ENCODE results near the gene DRC1. TPM values are rescaled to one million over a fixed set of nuclear protein-coding genes. Genes with fewer than 3 reads are reported as not detected.

The DRC1 gene
- total RNA-seq, 4 donors from 2014 or later, result 0.45 TPM; not detected in 3

DNA sequence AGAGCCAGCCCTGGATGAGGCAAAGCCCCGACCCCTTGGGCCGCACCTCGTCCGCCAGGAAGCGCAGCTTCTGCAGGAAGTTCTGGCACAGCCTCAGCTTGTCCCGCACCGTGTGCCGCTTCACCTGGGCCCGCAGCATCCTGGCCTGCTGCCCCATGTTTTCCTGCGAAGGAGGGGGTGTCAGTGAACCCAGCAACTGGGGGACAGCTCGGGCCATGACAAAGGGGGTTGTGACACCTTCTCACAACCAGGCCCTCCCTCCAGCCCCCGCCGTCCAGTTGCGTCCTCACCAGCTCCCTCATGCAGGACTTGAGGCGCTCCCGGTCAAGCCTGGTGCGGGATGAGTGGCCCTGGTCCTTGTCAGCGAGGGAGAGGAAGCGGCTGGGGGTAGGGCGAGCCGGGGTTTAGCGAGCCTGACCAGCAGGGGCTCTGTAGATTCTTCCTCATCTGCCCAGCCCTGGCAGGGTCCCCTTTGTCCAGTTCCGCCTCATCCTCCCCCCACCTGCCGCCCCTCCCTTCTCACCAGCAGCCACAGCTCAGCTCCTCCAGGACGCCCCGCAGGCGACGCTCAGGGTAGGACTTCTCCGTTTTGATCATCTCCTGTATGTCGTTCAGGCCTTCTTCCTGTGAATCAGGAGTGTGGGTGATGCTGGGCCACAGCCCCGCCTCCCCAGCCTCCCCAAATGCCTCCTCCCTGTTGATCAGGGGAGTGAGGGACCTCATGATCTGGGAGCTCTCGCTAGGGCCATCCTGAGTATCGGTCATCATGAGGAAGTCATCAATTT lies 75.6 kb downstream of the DRC1 start:
- Histone ChIP-seq H3K27me3 (no peaks in the 10 kb centered on the region), H3K27ac (replicated peaks in 1 of 4) (no peak overlapping the region), H3K4me3 (no peak overlapping the region), H3K36me3 (no peaks in the 10 kb centered on the region), H3K4me1 (peaks cover 0 to 11% (median 8%) of the 10 kb centered on the region in 4 donors), H3K9me3 (no peaks in the 10 kb centered on the region)
- DNase-seq (ENCODE audit: extremely low spot score), result no peak
- TF ChIP-seq, protein P1, sequence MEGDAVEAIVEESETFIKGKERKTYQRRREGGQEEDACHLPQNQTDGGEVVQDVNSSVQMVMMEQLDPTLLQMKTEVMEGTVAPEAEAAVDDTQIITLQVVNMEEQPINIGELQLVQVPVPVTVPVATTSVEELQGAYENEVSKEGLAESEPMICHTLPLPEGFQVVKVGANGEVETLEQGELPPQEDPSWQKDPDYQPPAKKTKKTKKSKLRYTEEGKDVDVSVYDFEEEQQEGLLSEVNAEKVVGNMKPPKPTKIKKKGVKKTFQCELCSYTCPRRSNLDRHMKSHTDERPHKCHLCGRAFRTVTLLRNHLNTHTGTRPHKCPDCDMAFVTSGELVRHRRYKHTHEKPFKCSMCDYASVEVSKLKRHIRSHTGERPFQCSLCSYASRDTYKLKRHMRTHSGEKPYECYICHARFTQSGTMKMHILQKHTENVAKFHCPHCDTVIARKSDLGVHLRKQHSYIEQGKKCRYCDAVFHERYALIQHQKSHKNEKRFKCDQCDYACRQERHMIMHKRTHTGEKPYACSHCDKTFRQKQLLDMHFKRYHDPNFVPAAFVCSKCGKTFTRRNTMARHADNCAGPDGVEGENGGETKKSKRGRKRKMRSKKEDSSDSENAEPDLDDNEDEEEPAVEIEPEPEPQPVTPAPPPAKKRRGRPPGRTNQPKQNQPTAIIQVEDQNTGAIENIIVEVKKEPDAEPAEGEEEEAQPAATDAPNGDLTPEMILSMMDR (IDR thresholded peaks at IDR 0.05), result no peak
- TF ChIP-seq POLR2A (IDR thresholded peaks at IDR 0.05; ENCODE audit: low read depth) (no peak), EP300 (IDR thresholded peaks at IDR 0.05) (no peak), POLR2AphosphoS5 (IDR thresholded peaks at IDR 0.05) (no peak)
- intact Hi-C loops (cut with DNase I), result no loop called here
- WGBS, result 77% methylated on average over 15 of the region's 33 CpGs

DNA sequence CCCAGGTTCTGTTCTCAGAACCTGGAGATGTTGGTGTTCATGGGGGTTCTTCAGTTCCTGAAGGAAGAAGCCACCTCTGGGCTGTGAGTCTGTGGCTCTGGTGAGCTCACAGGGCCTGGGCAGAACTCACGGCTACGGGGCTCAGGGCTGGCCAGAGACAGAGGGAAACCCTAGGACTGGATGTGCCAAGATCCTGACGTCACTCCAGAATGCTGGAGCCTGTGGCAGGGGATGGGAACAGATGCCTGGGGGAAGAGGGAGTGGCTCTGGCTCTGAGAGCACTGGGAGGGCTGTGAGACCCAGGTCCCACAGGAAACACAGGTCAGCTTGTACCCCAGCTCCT lies 76.2 kb downstream of the DRC1 start, which contains the start of gene OTOF:
Gene OTOF (minus strand): TSS at position 214 of the 343 bp plus-strand sequence.
- Histone ChIP-seq H3K27ac (replicated peaks in 1 of 4) (no peak within 1 kb of the TSS), H3K4me3 (no peak within 1 kb of the TSS), H3K36me3 (no peaks in the 10 kb centered on the region), H3K4me1 (peaks cover 0 to 11% (median 8%) of the 10 kb centered on the region in 4 donors), H3K27me3 (no peaks in the 10 kb centered on the region), H3K9me3 (no peaks in the 10 kb centered on the region)
- WGBS, result 8% methylated on average over 2 of the region's 3 CpGs
- no peak for DNase-seq (ENCODE audit: extremely low spot score)
- intact Hi-C loops (cut with DNase I), result no loop called here
- no peak for TF ChIP-seq POLR2A (IDR thresholded peaks at IDR 0.05; ENCODE audit: low read depth)
- TF ChIP-seq, protein P1 (IDR thresholded peaks at IDR 0.05), result no peak
- TF ChIP-seq POLR2AphosphoS5 (IDR thresholded peaks at IDR 0.05), result no peak
- TF ChIP-seq EP300 (IDR thresholded peaks at IDR 0.05), result no peak

DNA sequence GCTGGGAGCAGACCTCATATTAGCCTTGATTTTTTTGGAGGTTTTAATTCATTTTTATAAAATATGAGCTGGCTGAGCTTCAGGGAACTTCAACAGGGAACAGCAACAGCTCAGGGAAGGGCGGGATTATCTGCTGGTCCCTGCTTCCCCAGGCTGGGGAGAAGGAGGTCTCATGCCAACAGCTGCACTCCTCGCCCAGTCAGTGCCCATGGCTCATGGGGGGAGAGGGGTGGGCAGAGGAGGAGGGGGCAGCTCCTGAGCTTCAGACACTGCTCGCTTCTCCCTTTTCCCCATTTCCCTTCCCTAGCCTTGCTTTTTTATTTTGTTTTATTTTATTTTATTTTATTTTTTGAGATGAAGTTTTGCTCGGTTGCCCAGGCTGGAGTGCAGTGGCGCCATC lies 76.6 kb downstream of the DRC1 start:
- intact Hi-C loops (cut with DNase I), result no loop called here
- DNase-seq (ENCODE audit: extremely low spot score), result no peak
- Histone ChIP-seq H3K27me3 (no peaks in the 10 kb centered on the region), H3K36me3 (no peaks in the 10 kb centered on the region), H3K4me3 (no peak overlapping the region), H3K27ac (replicated peaks in 1 of 4) (no peak overlapping the region), H3K4me1 (peaks cover 0 to 11% (median 8%) of the 10 kb centered on the region in 4 donors), H3K9me3 (no peaks in the 10 kb centered on the region)
- WGBS, result 89% methylated on average over 5 of the region's 5 CpGs
- TF ChIP-seq EP300 (IDR thresholded peaks at IDR 0.05) (no peak), POLR2AphosphoS5 (IDR thresholded peaks at IDR 0.05) (no peak), POLR2A (IDR thresholded peaks at IDR 0.05; ENCODE audit: low read depth) (no peak)
- TF ChIP-seq, protein P1 (IDR thresholded peaks at IDR 0.05), result no peak

DNA sequence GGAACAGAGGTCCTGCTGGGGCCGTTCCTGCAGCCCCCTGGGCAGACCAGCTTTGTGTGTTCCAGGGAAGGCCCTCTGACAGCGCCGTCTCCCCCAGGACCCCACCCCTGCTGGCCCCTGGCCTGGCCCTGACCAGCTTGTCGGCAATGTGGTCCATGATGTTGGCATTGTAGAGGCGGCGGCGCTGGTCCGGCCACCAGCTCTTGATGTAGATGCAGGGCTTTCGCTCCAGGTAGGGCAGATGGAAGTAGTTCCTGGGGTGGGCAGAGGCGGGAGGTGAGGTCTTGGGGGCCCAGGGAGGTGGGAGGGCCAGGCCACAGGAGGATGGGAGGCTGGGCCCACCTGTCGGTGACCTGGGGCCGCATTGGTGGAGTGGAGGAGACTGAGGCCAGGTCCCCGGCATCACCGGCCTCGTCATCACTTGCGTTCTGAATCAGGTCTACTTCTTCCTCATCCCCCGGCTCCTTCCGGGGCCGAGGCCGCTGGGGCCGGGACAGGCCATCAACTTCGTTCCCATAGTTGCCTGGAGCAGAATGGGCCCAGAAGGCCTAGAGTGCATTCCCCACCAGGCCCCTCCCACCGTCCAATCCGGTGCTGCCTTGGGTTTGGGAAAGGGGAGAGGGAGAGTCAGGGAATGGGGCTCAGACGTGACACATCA lies 77.5 kb downstream of the DRC1 start:
- Histone ChIP-seq H3K9me3 (no peaks in the 10 kb centered on the region), H3K4me1 (peaks cover 5 to 11% (median 8%) of the 10 kb centered on the region in 4 donors), H3K27ac (replicated peaks in 1 of 4) (no peak overlapping the region), H3K36me3 (no peaks in the 10 kb centered on the region), H3K4me3 (no peak overlapping the region), H3K27me3 (no peaks in the 10 kb centered on the region)
- 94% methylated on average over 24 of the region's 25 CpGs for WGBS
- TF ChIP-seq POLR2A (IDR thresholded peaks at IDR 0.05; ENCODE audit: low read depth), result no peak
- no peak for TF ChIP-seq POLR2AphosphoS5 (IDR thresholded peaks at IDR 0.05)
- TF ChIP-seq, protein P1 (IDR thresholded peaks at IDR 0.05), result no peak
- no peak for TF ChIP-seq EP300 (IDR thresholded peaks at IDR 0.05)
- intact Hi-C loops (cut with DNase I), result no loop called here
- no peak for DNase-seq (ENCODE audit: extremely low spot score)

All from esophagus muscularis mucosa (tissue), 4 donors.